Measurements from ENCODE around the gene MTARC2.

DNA sequence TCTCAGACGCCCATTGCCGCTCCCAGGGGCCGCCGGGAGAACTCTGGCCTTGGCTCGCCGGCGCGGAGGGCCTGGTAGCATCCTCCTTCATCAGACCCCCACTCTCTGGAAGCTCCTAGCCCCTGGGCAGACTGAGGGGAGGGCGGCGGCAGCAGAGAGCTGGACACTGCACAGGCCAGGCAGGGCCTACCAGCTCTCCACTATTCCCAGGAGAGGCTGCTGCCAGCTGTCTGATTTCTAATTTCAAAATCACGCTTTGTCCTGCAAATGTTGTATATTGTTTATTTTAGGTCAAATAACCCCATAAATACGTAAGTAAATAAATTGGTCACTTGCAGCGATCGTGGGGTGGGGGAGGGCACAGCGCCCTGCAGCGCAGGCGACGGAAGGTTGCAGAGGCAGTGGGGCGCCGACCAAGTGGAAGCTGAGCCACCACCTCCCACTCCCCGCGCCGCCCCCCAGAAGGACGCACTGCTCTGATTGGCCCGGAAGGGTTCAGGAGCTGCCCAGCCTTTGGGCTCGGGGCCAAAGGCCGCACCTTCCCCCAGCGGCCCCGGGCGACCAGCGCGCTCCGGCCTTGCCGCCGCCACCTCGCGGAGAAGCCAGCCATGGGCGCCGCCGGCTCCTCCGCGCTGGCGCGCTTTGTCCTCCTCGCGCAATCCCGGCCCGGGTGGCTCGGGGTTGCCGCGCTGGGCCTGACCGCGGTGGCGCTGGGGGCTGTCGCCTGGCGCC lies 38.4 kb downstream of the MTARC2 start, which contains the start of gene MTARC1:
- TF ChIP-seq, protein P1, sequence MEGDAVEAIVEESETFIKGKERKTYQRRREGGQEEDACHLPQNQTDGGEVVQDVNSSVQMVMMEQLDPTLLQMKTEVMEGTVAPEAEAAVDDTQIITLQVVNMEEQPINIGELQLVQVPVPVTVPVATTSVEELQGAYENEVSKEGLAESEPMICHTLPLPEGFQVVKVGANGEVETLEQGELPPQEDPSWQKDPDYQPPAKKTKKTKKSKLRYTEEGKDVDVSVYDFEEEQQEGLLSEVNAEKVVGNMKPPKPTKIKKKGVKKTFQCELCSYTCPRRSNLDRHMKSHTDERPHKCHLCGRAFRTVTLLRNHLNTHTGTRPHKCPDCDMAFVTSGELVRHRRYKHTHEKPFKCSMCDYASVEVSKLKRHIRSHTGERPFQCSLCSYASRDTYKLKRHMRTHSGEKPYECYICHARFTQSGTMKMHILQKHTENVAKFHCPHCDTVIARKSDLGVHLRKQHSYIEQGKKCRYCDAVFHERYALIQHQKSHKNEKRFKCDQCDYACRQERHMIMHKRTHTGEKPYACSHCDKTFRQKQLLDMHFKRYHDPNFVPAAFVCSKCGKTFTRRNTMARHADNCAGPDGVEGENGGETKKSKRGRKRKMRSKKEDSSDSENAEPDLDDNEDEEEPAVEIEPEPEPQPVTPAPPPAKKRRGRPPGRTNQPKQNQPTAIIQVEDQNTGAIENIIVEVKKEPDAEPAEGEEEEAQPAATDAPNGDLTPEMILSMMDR (IDR thresholded peaks at IDR 0.05), result no peak
- TF ChIP-seq ETV6 (CRISPR knock-in tag; IDR thresholded peaks at IDR 0.05) (no peak), ZBTB21 (CRISPR knock-in tag; IDR thresholded peaks at IDR 0.05; ENCODE audit: borderline replicate concordance) (no peak; the same call in none of the 2 replicates), FOXP1 (CRISPR knock-in tag; IDR thresholded peaks at IDR 0.05; ENCODE audit: borderline replicate concordance) (no peak), NFYB (CRISPR knock-in tag; conservative IDR thresholded peaks at IDR 0.05; ENCODE audit: low read depth) (no peak; the same call in 1 of the 2 replicates), ZNF263 (CRISPR knock-in tag; IDR thresholded peaks at IDR 0.05; ENCODE audit: low read depth) (no peak)
- TF ChIP-seq, protein P2, sequence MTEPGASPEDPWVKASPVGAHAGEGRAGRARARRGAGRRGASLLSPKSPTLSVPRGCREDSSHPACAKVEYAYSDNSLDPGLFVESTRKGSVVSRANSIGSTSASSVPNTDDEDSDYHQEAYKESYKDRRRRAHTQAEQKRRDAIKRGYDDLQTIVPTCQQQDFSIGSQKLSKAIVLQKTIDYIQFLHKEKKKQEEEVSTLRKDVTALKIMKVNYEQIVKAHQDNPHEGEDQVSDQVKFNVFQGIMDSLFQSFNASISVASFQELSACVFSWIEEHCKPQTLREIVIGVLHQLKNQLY (CRISPR knock-in tag; IDR thresholded peaks at IDR 0.05), result no peak
- TF ChIP-seq, protein P3, sequence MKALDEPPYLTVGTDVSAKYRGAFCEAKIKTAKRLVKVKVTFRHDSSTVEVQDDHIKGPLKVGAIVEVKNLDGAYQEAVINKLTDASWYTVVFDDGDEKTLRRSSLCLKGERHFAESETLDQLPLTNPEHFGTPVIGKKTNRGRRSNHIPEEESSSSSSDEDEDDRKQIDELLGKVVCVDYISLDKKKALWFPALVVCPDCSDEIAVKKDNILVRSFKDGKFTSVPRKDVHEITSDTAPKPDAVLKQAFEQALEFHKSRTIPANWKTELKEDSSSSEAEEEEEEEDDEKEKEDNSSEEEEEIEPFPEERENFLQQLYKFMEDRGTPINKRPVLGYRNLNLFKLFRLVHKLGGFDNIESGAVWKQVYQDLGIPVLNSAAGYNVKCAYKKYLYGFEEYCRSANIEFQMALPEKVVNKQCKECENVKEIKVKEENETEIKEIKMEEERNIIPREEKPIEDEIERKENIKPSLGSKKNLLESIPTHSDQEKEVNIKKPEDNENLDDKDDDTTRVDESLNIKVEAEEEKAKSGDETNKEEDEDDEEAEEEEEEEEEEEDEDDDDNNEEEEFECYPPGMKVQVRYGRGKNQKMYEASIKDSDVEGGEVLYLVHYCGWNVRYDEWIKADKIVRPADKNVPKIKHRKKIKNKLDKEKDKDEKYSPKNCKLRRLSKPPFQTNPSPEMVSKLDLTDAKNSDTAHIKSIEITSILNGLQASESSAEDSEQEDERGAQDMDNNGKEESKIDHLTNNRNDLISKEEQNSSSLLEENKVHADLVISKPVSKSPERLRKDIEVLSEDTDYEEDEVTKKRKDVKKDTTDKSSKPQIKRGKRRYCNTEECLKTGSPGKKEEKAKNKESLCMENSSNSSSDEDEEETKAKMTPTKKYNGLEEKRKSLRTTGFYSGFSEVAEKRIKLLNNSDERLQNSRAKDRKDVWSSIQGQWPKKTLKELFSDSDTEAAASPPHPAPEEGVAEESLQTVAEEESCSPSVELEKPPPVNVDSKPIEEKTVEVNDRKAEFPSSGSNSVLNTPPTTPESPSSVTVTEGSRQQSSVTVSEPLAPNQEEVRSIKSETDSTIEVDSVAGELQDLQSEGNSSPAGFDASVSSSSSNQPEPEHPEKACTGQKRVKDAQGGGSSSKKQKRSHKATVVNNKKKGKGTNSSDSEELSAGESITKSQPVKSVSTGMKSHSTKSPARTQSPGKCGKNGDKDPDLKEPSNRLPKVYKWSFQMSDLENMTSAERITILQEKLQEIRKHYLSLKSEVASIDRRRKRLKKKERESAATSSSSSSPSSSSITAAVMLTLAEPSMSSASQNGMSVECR (CRISPR knock-in tag; IDR thresholded peaks at IDR 0.05; ENCODE audit: borderline replicate concordance), result no peak; the same call in 1 of the 2 replicates
